HEK293 (cell line): ENCODE results near the gene FRMD4B.

Experiments used
- CTCF ChIA-PET: fragments of 350-600 bp; formaldehyde crosslinking; extraction: SDS; loops from one replicate; lab custom pipeline; 2021; ENCODE audit warnings: antibody characterized with exemption; lab: Yijun Ruan, JAX
- POLR2A ChIA-PET: fragments of 300-600 bp; formaldehyde crosslinking; extraction: SDS; loops from one replicate; lab custom pipeline; 2020; ENCODE audit warnings: antibody characterized with exemption, inconsistent platforms; lab: Yijun Ruan, JAX
- H3K27ac ChIP-seq: fragments of 200-500 bp; sonication (Bioruptor generic); 2 replicates; pipeline ENCODE4 v1.5.1; 2014; ENCODE audit warnings: low read depth, low read length, control low read depth, inconsistent platforms; ENCODE audit errors: extremely low read depth
- H3K36me3 ChIP-seq, 2 experiments: fragments of 200-500 bp in 1 of 2; sonication (Bioruptor generic) in 1 of 2; 1 replicate in 1 of 2; 2 replicates in 1 of 2; pipeline ENCODE4 v1.5.1; 2014 to 2017; ENCODE audit warnings: inconsistent platforms in 2 of 2, low read length in 2 of 2; ENCODE audit not compliant: control insufficient read depth in 2 of 2, insufficient read depth in 1 of 2
- H3K4me1 ChIP-seq: fragments of 200-500 bp; sonication (Bioruptor generic); 2 replicates; pipeline ENCODE4 v1.5.1; 2014; ENCODE audit warnings: mild to moderate bottlenecking, low read length, inconsistent platforms; ENCODE audit not compliant: control insufficient read depth, insufficient read depth
- H3K4me3 ChIP-seq: 2 replicates; pipeline ENCODE4 v1.5.1; 2011; ENCODE audit warnings: low read depth, mild to moderate bottlenecking, control low read depth, low read length, moderate library complexity
- H3K9me3 ChIP-seq: fragments of 200-500 bp; sonication (Bioruptor generic); 2 replicates; pipeline ENCODE4 v1.5.1; 2014; ENCODE audit warnings: low read depth, low read length, inconsistent platforms; ENCODE audit not compliant: control insufficient read depth, insufficient read depth
- GLI2 ChIP-seq: fragments of 450-650 bp; formaldehyde crosslinking; IDR thresholded peaks from 2 replicates; pipeline ENCODE4; 2017; ENCODE audit warnings: missing biosample characterization, missing genetic modification characterization, low read depth, borderline replicate concordance
- GLIS1 ChIP-seq: fragments of 450-650 bp; formaldehyde crosslinking; IDR thresholded peaks from 2 replicates; pipeline ENCODE4 v1.5.1; 2016; ENCODE audit warnings: missing biosample characterization, missing genetic modification characterization
- REPIN1 ChIP-seq: fragments of 450-650 bp; formaldehyde crosslinking; IDR thresholded peaks from 2 replicates; pipeline ENCODE4 v1.5.1; 2017; ENCODE audit warnings: missing biosample characterization, missing genetic modification characterization, low read depth
- SCRT2 ChIP-seq: fragments of 450-650 bp; formaldehyde crosslinking; IDR thresholded peaks from 2 replicates; pipeline ENCODE4 v1.5.1; 2016; ENCODE audit warnings: missing biosample characterization, missing genetic modification characterization
- ZBTB17 ChIP-seq: fragments of 450-650 bp; formaldehyde crosslinking; IDR thresholded peaks from 2 replicates; pipeline ENCODE4 v1.5.1; 2016; ENCODE audit warnings: missing biosample characterization, missing genetic modification characterization
- ZNF211 ChIP-seq: fragments of 450-650 bp; formaldehyde crosslinking; IDR thresholded peaks from 2 replicates; pipeline ENCODE4 v1.5.1; 2016; ENCODE audit warnings: low read depth, missing biosample characterization, missing genetic modification characterization
- ZNF239 ChIP-seq: fragments of 450-650 bp; formaldehyde crosslinking; IDR thresholded peaks from 2 replicates; pipeline ENCODE4 v1.5.1; 2016; ENCODE audit warnings: missing biosample characterization, missing genetic modification characterization
- ZNF341 ChIP-seq: fragments of 450-650 bp; formaldehyde crosslinking; IDR thresholded peaks from 2 replicates; pipeline ENCODE4; 2016; ENCODE audit warnings: low read depth, missing biosample characterization, missing genetic modification characterization
- ZNF426 ChIP-seq: fragments of 450-650 bp; formaldehyde crosslinking; IDR thresholded peaks from 2 replicates; pipeline ENCODE4 v1.5.1; 2017; ENCODE audit warnings: missing biosample characterization, missing genetic modification characterization, mild to moderate bottlenecking, inconsistent platforms, moderate library complexity
- ZNF514 ChIP-seq: fragments of 450-650 bp; formaldehyde crosslinking; IDR thresholded peaks from 2 replicates; pipeline ENCODE4 v1.5.1; 2016; ENCODE audit warnings: missing biosample characterization, missing genetic modification characterization
- ZNF548 ChIP-seq: fragments of 450-650 bp; formaldehyde crosslinking; IDR thresholded peaks from 2 replicates; pipeline ENCODE4 v1.5.1; 2016; ENCODE audit warnings: missing biosample characterization, missing genetic modification characterization
- ZNF600 ChIP-seq: fragments of 450-650 bp; formaldehyde crosslinking; IDR thresholded peaks from 2 replicates; pipeline ENCODE4 v1.5.1; 2016; ENCODE audit warnings: missing biosample characterization, missing genetic modification characterization
- ZNF621 ChIP-seq: fragments of 450-650 bp; formaldehyde crosslinking; IDR thresholded peaks from 2 replicates; pipeline ENCODE4 v1.5.1; 2017; ENCODE audit warnings: missing biosample characterization, missing genetic modification characterization
- ZNF626 ChIP-seq: fragments of 450-650 bp; sonication (Bioruptor Pico); formaldehyde crosslinking; IDR thresholded peaks from 2 replicates; pipeline ENCODE4 v1.5.1; 2018; ENCODE audit warnings: missing biosample characterization, missing genetic modification characterization, inconsistent platforms
- ZSCAN16 ChIP-seq: fragments of 450-650 bp; formaldehyde crosslinking; IDR thresholded peaks from 2 replicates; pipeline ENCODE4 v1.5.1; 2016; ENCODE audit warnings: missing biosample characterization, missing genetic modification characterization
- ZSCAN23 ChIP-seq: fragments of 450-650 bp; formaldehyde crosslinking; IDR thresholded peaks from 2 replicates; pipeline ENCODE4 v1.5.1; 2016; ENCODE audit warnings: missing biosample characterization, missing genetic modification characterization
- ZSCAN30 ChIP-seq: fragments of 450-650 bp; IDR thresholded peaks from 2 replicates; pipeline ENCODE4 v1.5.1; 2018; ENCODE audit warnings: missing biosample characterization, mild to moderate bottlenecking, missing genetic modification characterization, moderate library complexity
- TF ChIP-seq, protein P1 (sequence below): fragments of 450-650 bp; formaldehyde crosslinking; IDR thresholded peaks from 2 replicates; pipeline ENCODE4 v1.5.1; 2016; ENCODE audit warnings: missing biosample characterization, missing genetic modification characterization
- TF ChIP-seq, protein P2 (sequence below): fragments of 450-650 bp; formaldehyde crosslinking; IDR thresholded peaks from 2 replicates; pipeline ENCODE4 v1.5.1; 2017; ENCODE audit warnings: missing biosample characterization, missing genetic modification characterization
- TF ChIP-seq, protein P3 (sequence below): sonication (generic); formaldehyde crosslinking; IDR thresholded peaks from 2 replicates; pipeline ENCODE4 v1.8.1; 2022; ENCODE audit warnings: mild to moderate bottlenecking, moderate library complexity, missing genetic modification reagents
- TF ChIP-seq, protein P4 (sequence below): fragments of 450-650 bp; formaldehyde crosslinking; IDR thresholded peaks from 2 replicates; pipeline ENCODE4 v1.5.1; 2016; ENCODE audit warnings: missing biosample characterization, missing genetic modification characterization
- TF ChIP-seq, protein P5 (sequence below): fragments of 450-650 bp; formaldehyde crosslinking; IDR thresholded peaks from 2 replicates; pipeline ENCODE4 v1.5.1; 2017; ENCODE audit warnings: missing biosample characterization, missing genetic modification characterization
- TF ChIP-seq, protein P6 (sequence below): fragments of 450-650 bp; formaldehyde crosslinking; IDR thresholded peaks from 2 replicates; pipeline ENCODE4 v1.5.1; 2016; ENCODE audit warnings: missing biosample characterization, missing genetic modification characterization, low read depth

FRMD4B gene

DNA sequence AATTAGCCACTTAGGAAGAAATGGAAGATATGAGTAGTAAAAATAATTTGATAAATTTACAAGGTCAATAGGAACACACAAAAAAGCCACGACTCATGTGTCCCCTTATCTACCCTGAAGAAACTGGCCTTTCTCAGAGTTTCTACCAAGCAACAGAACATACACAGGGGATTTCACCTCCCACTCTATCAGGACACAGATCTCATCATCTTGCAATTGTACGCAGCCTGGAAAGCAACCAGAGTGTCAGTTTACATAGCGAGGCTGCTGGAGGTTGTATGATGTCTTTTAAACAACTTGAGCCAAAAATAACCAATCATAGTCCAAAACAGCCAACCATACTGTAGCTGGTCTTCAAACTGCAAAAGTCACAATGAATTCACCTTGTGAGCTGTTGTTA, 243.8 kb downstream of the FRMD4B start (continued):
- TF ChIP-seq, protein P1, sequence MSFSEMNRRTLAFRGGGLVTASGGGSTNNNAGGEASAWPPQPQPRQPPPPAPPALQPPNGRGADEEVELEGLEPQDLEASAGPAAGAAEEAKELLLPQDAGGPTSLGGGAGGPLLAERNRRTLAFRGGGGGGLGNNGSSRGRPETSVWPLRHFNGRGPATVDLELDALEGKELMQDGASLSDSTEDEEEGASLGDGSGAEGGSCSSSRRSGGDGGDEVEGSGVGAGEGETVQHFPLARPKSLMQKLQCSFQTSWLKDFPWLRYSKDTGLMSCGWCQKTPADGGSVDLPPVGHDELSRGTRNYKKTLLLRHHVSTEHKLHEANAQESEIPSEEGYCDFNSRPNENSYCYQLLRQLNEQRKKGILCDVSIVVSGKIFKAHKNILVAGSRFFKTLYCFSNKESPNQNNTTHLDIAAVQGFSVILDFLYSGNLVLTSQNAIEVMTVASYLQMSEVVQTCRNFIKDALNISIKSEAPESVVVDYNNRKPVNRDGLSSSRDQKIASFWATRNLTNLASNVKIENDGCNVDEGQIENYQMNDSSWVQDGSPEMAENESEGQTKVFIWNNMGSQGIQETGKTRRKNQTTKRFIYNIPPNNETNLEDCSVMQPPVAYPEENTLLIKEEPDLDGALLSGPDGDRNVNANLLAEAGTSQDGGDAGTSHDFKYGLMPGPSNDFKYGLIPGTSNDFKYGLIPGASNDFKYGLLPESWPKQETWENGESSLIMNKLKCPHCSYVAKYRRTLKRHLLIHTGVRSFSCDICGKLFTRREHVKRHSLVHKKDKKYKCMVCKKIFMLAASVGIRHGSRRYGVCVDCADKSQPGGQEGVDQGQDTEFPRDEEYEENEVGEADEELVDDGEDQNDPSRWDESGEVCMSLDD (tag by site-specific recombination) = no peak
- peak; percentile 64; the same call in 1 of the 2 replicates for TF ChIP-seq ZSCAN30 (tag by site-specific recombination)
- TF ChIP-seq ZNF548 (tag by site-specific recombination) = no peak
- no peak for TF ChIP-seq ZNF341 (tag by site-specific recombination)
- peak; percentile 80 for TF ChIP-seq GLIS1
- TF ChIP-seq ZNF514 (tag by site-specific recombination) = no peak
- peak; percentile 29; the same call in 1 of the 2 replicates for TF ChIP-seq ZBTB17 (tag by site-specific recombination)
- TF ChIP-seq ZNF600 (tag by site-specific recombination) = 0 out of 2 replicates have a peak, but pooled peaks have one; percentile 44

DNA sequence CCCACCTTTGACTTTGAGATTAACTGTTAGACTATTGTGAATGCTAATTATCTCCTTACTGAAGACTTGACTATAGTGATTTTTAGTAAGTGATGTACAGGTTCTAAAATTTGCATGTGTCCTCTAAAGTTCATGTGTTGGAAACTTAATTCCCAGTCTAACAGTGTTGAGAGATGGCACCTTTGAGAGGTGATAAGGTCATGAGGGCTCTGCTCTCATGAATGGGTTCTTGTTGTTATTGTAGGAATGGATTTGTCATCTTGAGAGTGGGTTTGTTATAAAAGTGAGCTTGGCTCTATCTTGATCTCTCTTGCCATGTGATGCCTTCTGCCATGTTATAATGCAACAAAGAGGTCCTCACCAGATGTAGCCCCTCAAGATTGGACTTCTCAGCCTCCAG, 244.6 kb downstream of the FRMD4B start:
- Histone ChIP-seq H3K4me1 (peaks cover 16% of the 10 kb centered on the region), H3K36me3 (no peaks in the 10 kb centered on the region), H3K4me3 (no peak overlapping the region), H3K27ac (no peak overlapping the region), H3K9me3 (no peaks in the 10 kb centered on the region)
- TF ChIP-seq ZSCAN23 (tag by site-specific recombination) (no peak), ZNF621 (tag by site-specific recombination) (no peak), ZNF426 (tag by site-specific recombination) (no peak)
- TF ChIP-seq, protein P2, sequence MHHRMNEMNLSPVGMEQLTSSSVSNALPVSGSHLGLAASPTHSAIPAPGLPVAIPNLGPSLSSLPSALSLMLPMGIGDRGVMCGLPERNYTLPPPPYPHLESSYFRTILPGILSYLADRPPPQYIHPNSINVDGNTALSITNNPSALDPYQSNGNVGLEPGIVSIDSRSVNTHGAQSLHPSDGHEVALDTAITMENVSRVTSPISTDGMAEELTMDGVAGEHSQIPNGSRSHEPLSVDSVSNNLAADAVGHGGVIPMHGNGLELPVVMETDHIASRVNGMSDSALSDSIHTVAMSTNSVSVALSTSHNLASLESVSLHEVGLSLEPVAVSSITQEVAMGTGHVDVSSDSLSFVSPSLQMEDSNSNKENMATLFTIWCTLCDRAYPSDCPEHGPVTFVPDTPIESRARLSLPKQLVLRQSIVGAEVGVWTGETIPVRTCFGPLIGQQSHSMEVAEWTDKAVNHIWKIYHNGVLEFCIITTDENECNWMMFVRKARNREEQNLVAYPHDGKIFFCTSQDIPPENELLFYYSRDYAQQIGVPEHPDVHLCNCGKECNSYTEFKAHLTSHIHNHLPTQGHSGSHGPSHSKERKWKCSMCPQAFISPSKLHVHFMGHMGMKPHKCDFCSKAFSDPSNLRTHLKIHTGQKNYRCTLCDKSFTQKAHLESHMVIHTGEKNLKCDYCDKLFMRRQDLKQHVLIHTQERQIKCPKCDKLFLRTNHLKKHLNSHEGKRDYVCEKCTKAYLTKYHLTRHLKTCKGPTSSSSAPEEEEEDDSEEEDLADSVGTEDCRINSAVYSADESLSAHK (tag by site-specific recombination) = no peak
- ChIA-PET CTCF (no interaction called here), POLR2A (no interaction called here)

DNA sequence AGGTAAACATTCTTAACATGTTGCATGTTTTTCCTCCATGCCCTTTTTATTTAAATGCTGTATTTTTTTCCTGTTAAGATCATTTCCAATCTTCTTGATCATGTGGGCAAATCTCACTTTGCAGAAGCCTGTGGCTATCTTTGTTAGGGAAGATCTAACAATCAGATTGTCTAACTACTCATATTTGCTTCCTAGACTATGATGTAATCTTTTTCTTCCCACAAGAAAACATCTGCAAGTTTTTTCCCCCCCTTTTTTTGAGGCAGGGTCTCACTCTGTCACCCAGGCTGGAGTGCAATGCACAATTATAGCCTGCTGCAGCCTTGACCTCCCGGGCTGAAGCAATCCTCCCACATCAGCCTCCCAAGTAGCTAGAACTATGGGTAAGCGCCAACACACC, 248.5 kb downstream of the FRMD4B start:
- 0 out of 2 replicates have a peak, but pooled peaks cover 1% of the 10 kb centered on the region for H3K4me1 ChIP-seq
- H3K36me3 ChIP-seq = no peaks in the 10 kb centered on the region
- POLR2A ChIA-PET = no interaction called here
- CTCF ChIA-PET = interaction anchor here (0.9 kb wide), 1 partner anchor 16 kb away, joined by 5 read pairs; no protein-coding TSS in a partner anchor
- H3K9me3 ChIP-seq = no peaks in the 10 kb centered on the region
- no peak overlapping the region for H3K27ac ChIP-seq
- H3K4me3 ChIP-seq = no peak overlapping the region
- no peak for TF ChIP-seq REPIN1 (tag by site-specific recombination)
- TF ChIP-seq ZNF341 (tag by site-specific recombination) = no peak
- TF ChIP-seq, protein P3, sequence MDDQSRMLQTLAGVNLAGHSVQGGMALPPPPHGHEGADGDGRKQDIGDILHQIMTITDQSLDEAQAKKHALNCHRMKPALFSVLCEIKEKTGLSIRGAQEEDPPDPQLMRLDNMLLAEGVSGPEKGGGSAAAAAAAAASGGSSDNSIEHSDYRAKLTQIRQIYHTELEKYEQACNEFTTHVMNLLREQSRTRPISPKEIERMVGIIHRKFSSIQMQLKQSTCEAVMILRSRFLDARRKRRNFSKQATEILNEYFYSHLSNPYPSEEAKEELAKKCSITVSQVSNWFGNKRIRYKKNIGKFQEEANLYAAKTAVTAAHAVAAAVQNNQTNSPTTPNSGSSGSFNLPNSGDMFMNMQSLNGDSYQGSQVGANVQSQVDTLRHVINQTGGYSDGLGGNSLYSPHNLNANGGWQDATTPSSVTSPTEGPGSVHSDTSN (CRISPR knock-in tag) = no peak
- no peak for TF ChIP-seq ZNF211 (tag by site-specific recombination)
- TF ChIP-seq ZNF626 (tag by site-specific recombination) = no peak
- TF ChIP-seq, protein P4, sequence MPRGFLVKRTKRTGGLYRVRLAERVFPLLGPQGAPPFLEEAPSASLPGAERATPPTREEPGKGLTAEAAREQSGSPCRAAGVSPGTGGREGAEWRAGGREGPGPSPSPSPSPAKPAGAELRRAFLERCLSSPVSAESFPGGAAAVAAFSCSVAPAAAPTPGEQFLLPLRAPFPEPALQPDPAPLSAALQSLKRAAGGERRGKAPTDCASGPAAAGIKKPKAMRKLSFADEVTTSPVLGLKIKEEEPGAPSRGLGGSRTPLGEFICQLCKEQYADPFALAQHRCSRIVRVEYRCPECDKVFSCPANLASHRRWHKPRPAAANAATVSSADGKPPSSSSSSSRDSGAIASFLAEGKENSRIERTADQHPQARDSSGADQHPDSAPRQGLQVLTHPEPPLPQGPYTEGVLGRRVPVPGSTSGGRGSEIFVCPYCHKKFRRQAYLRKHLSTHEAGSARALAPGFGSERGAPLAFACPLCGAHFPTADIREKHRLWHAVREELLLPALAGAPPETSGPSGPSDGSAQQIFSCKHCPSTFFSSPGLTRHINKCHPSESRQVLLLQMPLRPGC = no peak
- no peak for TF ChIP-seq ZNF239 (tag by site-specific recombination)
- TF ChIP-seq ZSCAN16 (tag by site-specific recombination) = no peak
- TF ChIP-seq SCRT2 = 0 out of 2 replicates have a peak, but pooled peaks have one; percentile 23
- TF ChIP-seq GLI2 (tag by site-specific recombination) = no peak
- TF ChIP-seq, protein P5, sequence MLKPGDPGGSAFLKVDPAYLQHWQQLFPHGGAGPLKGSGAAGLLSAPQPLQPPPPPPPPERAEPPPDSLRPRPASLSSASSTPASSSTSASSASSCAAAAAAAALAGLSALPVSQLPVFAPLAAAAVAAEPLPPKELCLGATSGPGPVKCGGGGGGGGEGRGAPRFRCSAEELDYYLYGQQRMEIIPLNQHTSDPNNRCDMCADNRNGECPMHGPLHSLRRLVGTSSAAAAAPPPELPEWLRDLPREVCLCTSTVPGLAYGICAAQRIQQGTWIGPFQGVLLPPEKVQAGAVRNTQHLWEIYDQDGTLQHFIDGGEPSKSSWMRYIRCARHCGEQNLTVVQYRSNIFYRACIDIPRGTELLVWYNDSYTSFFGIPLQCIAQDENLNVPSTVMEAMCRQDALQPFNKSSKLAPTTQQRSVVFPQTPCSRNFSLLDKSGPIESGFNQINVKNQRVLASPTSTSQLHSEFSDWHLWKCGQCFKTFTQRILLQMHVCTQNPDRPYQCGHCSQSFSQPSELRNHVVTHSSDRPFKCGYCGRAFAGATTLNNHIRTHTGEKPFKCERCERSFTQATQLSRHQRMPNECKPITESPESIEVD (tag by site-specific recombination) = no peak
- TF ChIP-seq, protein P6, sequence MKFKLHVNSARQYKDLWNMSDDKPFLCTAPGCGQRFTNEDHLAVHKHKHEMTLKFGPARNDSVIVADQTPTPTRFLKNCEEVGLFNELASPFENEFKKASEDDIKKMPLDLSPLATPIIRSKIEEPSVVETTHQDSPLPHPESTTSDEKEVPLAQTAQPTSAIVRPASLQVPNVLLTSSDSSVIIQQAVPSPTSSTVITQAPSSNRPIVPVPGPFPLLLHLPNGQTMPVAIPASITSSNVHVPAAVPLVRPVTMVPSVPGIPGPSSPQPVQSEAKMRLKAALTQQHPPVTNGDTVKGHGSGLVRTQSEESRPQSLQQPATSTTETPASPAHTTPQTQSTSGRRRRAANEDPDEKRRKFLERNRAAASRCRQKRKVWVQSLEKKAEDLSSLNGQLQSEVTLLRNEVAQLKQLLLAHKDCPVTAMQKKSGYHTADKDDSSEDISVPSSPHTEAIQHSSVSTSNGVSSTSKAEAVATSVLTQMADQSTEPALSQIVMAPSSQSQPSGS (tag by site-specific recombination) = peak; percentile 27; the same call in 1 of the 2 replicates
